Activated CD8-positive, alpha-beta T cell treated with anti-CD3 and anti-CD28 coated beads for 36 hours (primary cell): Measurements from ENCODE around the gene PSD2. TPM values are rescaled to one million over a fixed set of nuclear protein-coding genes. Genes with fewer than 3 reads are reported as not detected.

ENCODE experiments used
- ATAC-seq: fragments of 200-7000 bp; cut with Tn5 transposase; one replicate; pipeline ENCODE4 v1.10.0; 2021; ENCODE audit warnings: mild to moderate bottlenecking, moderate library complexity
- CTCF ChIA-PET: fragments of 350-600 bp; sonication (Branson Sonifier 250); formaldehyde crosslinking; loops from one replicate; lab custom pipeline; 2021; ENCODE audit warnings: antibody characterized with exemption; lab: Charles Lee
- POLR2A ChIA-PET: fragments of 350-600 bp; sonication (Branson Sonifier 250); formaldehyde crosslinking; loops from one replicate; lab custom pipeline; 2021; ENCODE audit warnings: antibody characterized with exemption; lab: Charles Lee
- DNase-seq: peaks from one replicate; pipeline ENCODE4 v3.0.0-alpha.2; 2020
- H3K27ac Mint-ChIP-seq: one replicate; pipeline ENCODE4 v1.8.0; 2021; ENCODE audit warnings: mild to moderate bottlenecking, mixed read lengths
- H3K27me3 Mint-ChIP-seq: one replicate; pipeline ENCODE4 v1.8.0; 2021; ENCODE audit warnings: mixed read lengths
- H3K36me3 Mint-ChIP-seq: one replicate; pipeline ENCODE4 v1.8.0; 2021; ENCODE audit warnings: low read depth, mixed read lengths
- H3K4me1 Mint-ChIP-seq: one replicate; pipeline ENCODE4 v1.8.0; 2021; ENCODE audit warnings: low read depth, mixed read lengths
- H3K4me3 Mint-ChIP-seq: one replicate; pipeline ENCODE4 v1.8.0; 2021; ENCODE audit warnings: mild to moderate bottlenecking, moderate library complexity, mixed read lengths
- H3K9me3 Mint-ChIP-seq: one replicate; pipeline ENCODE4 v1.8.0; 2021; ENCODE audit warnings: mixed read lengths
- intact Hi-C: fragments of 100-400 bp; cut with micrococcal nuclease; formaldehyde crosslinking; loops from one replicate; pipeline ENCODE4 v1.10.0; 2022
- total RNA-seq, 2 experiments: library from RNA; stranded (reverse); gene quantifications; one replicate each; pipeline ENCODE4 v1.2.3, GENCODE V29; 2021
- TF ChIP-seq, protein P1 (sequence below): fragments of 200-600 bp; IDR thresholded peaks from one replicate; pipeline ENCODE4 v1.8.0; 2022; ENCODE audit warnings: antibody characterized with exemption, mild to moderate bottlenecking

PSD2 gene
- total RNA-seq, 2 experiments from 2014 or later, result 0.14 TPM; not detected in 1

DNA sequence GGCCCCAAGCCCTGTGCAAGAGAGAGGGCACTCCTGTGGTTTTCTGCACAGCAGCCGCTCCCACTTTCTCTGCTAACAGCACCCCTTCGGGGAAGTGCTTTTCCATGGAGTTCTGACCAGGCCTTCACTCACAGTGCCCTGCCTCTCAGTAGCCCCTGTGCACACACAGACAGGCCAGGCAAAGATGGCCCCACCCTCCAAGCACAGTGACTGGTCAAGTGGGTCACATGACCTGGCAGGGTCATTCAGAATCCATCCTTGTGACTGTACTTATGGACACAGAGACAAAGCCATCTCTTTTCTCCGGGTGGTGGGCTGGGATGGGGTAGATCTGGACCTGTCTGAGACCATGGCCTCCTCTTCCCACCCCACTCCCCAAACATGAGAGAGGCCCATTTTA lies 82.5 kb downstream of the PSD2 start:
- Mint-ChIP-seq H3K4me1 (no peaks in the 10 kb centered on the region), H3K27me3 (peaks cover 6% of the 10 kb centered on the region), H3K36me3 (no peaks in the 10 kb centered on the region), H3K9me3 (no peaks in the 10 kb centered on the region), H3K4me3 (no peak overlapping the region), H3K27ac (no peak overlapping the region)
- no peak for DNase-seq
- POLR2A ChIA-PET, result no interaction called here
- TF ChIP-seq, protein P1, sequence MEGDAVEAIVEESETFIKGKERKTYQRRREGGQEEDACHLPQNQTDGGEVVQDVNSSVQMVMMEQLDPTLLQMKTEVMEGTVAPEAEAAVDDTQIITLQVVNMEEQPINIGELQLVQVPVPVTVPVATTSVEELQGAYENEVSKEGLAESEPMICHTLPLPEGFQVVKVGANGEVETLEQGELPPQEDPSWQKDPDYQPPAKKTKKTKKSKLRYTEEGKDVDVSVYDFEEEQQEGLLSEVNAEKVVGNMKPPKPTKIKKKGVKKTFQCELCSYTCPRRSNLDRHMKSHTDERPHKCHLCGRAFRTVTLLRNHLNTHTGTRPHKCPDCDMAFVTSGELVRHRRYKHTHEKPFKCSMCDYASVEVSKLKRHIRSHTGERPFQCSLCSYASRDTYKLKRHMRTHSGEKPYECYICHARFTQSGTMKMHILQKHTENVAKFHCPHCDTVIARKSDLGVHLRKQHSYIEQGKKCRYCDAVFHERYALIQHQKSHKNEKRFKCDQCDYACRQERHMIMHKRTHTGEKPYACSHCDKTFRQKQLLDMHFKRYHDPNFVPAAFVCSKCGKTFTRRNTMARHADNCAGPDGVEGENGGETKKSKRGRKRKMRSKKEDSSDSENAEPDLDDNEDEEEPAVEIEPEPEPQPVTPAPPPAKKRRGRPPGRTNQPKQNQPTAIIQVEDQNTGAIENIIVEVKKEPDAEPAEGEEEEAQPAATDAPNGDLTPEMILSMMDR, result no peak
- intact Hi-C loops, result no loop called here
- CTCF ChIA-PET, result interaction anchor here (2.4 kb wide), 1 partner anchor 91 kb away, joined by 10 read pairs; no protein-coding TSS in a partner anchor
- ATAC-seq, result no peak

DNA sequence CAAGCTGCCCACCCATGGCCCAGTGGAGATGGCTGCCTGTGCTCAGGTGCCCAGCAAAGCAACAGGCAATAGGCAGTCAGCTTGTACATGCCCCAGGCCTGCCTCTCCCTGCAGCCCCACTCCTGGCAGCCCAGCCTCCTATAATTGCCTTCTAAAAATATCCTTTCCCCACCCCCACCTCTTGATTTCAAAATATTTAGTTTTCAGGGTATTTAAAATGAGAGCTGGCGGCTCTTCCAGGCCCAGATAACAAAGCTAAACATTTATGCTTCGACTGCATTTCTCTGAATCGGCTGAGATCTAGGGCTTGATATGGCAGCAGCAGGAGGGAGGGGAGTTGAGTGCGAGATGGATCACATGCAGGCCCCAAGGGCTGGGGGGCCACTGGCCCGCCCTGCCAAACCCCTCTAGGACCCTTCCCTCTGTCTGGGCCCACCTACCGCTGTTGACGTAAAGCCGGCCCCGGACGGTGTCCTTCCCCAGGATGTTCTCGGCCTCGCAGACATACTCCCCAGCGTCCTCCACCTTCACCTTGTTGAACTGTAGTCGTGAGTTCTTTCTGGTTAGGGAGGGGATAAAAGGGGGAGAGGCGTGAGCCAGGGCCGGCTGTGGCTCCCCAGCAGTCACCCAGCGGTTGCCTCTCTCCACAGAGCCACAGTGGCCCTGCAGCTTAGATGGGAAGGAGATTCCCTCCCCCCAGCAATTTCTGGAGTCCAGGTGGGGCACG lies 85.0 kb downstream of the PSD2 start:
- ATAC-seq, result no peak
- TF ChIP-seq, protein P1, result no peak
- ChIA-PET POLR2A (no interaction called here), CTCF (interaction anchor here (1.9 to 2.1 kb wide), 2 partner anchors 89 to 93 kb away, joined by 5 to 9 read pairs; no protein-coding TSS in a partner anchor)
- no peak for DNase-seq
- H3K4me3 Mint-ChIP-seq, result no peak overlapping the region
- no peak overlapping the region for H3K27ac Mint-ChIP-seq
- no peaks in the 10 kb centered on the region for H3K4me1 Mint-ChIP-seq
- H3K36me3 Mint-ChIP-seq, result no peaks in the 10 kb centered on the region
- intact Hi-C loops, result no loop called here
- no peaks in the 10 kb centered on the region for H3K9me3 Mint-ChIP-seq
- peaks cover 2% of the 10 kb centered on the region for H3K27me3 Mint-ChIP-seq

DNA sequence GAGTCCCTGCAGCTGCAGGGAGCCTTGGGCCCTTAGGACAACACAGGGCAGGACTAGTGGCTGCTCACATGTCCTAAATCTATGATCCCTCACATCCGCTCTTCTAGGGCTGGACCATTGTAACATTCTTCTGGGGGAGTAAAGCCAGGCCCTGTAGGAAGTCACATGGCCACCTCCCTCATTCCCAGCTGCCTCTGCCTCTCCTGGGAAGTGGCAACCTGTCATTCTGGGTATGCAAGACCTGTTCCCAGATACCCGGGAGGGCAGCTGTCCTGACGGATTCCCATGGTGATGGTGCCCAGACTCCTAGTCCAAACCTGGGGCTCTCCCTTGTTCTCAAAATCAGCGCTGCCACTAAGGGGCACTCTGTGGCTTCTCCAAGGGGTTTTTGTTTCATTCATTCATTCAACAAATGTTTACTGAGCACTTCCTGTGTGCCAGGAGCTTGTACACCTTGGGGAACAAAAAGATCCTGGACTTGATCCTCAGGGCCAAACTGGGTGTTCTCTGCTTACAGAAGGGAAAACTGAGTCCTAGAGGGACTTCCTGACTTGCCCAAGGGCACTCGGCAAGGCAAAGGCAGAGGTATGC lies 85.6 kb downstream of the PSD2 start:
- H3K4me1 Mint-ChIP-seq, result no peaks in the 10 kb centered on the region
- no peak overlapping the region for H3K4me3 Mint-ChIP-seq
- ChIA-PET CTCF (interaction anchor here (1.9 to 2.1 kb wide), 2 partner anchors 88 to 94 kb away, joined by 5 to 9 read pairs; no protein-coding TSS in a partner anchor), POLR2A (interaction anchor here (1.6 kb wide), 1 partner anchor 13 kb away, joined by 5 read pairs; no protein-coding TSS in a partner anchor)
- H3K36me3 Mint-ChIP-seq, result no peaks in the 10 kb centered on the region
- intact Hi-C loops, result no loop called here
- H3K27ac Mint-ChIP-seq, result no peak overlapping the region
- H3K27me3 Mint-ChIP-seq, result no peaks in the 10 kb centered on the region
- H3K9me3 Mint-ChIP-seq, result no peaks in the 10 kb centered on the region
- TF ChIP-seq, protein P1, result no peak
- DNase-seq, result no peak
- no peak for ATAC-seq

DNA sequence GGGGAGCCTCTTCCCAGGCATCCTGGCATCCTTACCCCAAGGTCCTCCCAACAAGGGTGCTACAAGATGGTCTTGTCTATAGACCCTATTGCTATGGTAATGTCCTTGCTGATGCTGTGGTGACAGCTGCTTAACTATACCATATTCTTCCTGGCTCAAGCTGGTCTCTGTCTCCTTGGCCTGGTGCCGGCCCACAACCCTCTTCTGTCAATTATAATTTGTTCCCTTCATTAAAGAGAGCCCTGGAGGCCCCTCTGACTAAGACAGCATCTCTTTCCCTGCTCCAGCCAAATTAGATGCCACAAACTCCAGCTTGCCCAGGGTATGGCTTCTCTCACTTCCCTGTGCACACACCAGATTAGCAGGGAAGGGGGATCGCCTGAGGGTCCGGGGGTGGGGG lies 86.7 kb downstream of the PSD2 start:
- H3K27me3 Mint-ChIP-seq, result peaks cover under 1% of the 10 kb centered on the region
- no peak for DNase-seq
- H3K27ac Mint-ChIP-seq, result no peak overlapping the region
- ChIA-PET CTCF (interaction anchor here (0.9 to 2.1 kb wide), 2 partner anchors 19 to 87 kb away, joined by 3 to 9 read pairs; no protein-coding TSS in a partner anchor), POLR2A (interaction anchor here (1.6 kb wide), 1 partner anchor 12 kb away, joined by 5 read pairs; no protein-coding TSS in a partner anchor)
- no peak for ATAC-seq
- TF ChIP-seq, protein P1, result no peak
- intact Hi-C loops, result no loop called here
- no peaks in the 10 kb centered on the region for H3K36me3 Mint-ChIP-seq
- H3K4me3 Mint-ChIP-seq, result no peak overlapping the region
- no peaks in the 10 kb centered on the region for H3K4me1 Mint-ChIP-seq
- H3K9me3 Mint-ChIP-seq, result no peaks in the 10 kb centered on the region
